Neuronal stem cell (in vitro differentiated cells): Measurements from ENCODE around the gene ZRANB1.

Experiments
- DNase-seq: peaks from one replicate; pipeline ENCODE4 v3.0.0-alpha.2; 2013; ENCODE audit warnings: low spot score
- H2AFZ ChIP-seq: one replicate; pipeline ENCODE4 v1.6.1; 2013; ENCODE audit warnings: mild to moderate bottlenecking, low read length, inconsistent platforms
- H2AK5ac ChIP-seq: 2 replicates; pipeline ENCODE4 v1.6.1; 2013; ENCODE audit warnings: low read depth, mild to moderate bottlenecking, inconsistent platforms, low read length, moderate library complexity, mixed read lengths
- H2BK120ac ChIP-seq: 2 replicates; pipeline ENCODE4 v1.6.1; 2013; ENCODE audit warnings: low read depth, mild to moderate bottlenecking, inconsistent platforms, low read length, moderate library complexity, mixed read lengths
- H2BK12ac ChIP-seq: one replicate; pipeline ENCODE4 v1.6.1; 2013; ENCODE audit warnings: low read length, inconsistent platforms
- H2BK15ac ChIP-seq: 2 replicates; pipeline ENCODE4 v1.6.1; 2013; ENCODE audit warnings: mild to moderate bottlenecking, low read length, inconsistent platforms, mixed read lengths
- H2BK5ac ChIP-seq: one replicate; pipeline ENCODE4 v1.6.1; 2013; ENCODE audit warnings: inconsistent platforms, mild to moderate bottlenecking, low read length, moderate library complexity
- H3K14ac ChIP-seq: one replicate; pipeline ENCODE4 v1.6.1; 2013; ENCODE audit warnings: low read length, inconsistent platforms
- H3K18ac ChIP-seq: 2 replicates; pipeline ENCODE4 v1.6.1; 2013; ENCODE audit warnings: low read length, inconsistent platforms
- H3K23ac ChIP-seq: 2 replicates; pipeline ENCODE4 v1.6.1; 2013; ENCODE audit warnings: low read depth, mild to moderate bottlenecking, mixed read lengths, low read length, inconsistent platforms; ENCODE audit not compliant: poor library complexity
- H3K27ac ChIP-seq: replicated peaks from 3 replicates; pipeline ENCODE4 v1.5.1; 2013; ENCODE audit warnings: low read length, inconsistent platforms
- H3K27me3 ChIP-seq, 3 experiments: 2 replicates each; pipeline ENCODE4 v1.6.1; 2013; ENCODE audit warnings: low read length in 3 of 3, mild to moderate bottlenecking in 2 of 3, inconsistent platforms in 1 of 3, low read depth in 1 of 3, mixed read lengths in 1 of 3, moderate library complexity in 1 of 3; ENCODE audit not compliant: control insufficient read depth in 3 of 3, insufficient read depth in 3 of 3
- H3K36me3 ChIP-seq, 2 donors: replicated peaks in 1 of 2; 2 replicates each; pipeline ENCODE4 v1.6.1; 2013; ENCODE audit warnings: low read length in 2 of 2; ENCODE audit not compliant: control insufficient read depth in 2 of 2, insufficient read depth in 2 of 2
- H3K4ac ChIP-seq: 2 replicates; pipeline ENCODE4 v1.6.1; 2013; ENCODE audit warnings: inconsistent platforms, mild to moderate bottlenecking, low read length, moderate library complexity
- H3K4me1 ChIP-seq, 2 donors: 1 replicate in 1 of 2; 2 replicates in 1 of 2; pipeline ENCODE4 v1.6.1; 2013; ENCODE audit warnings: low read length in 2 of 2, low read depth in 1 of 2; ENCODE audit not compliant: control insufficient read depth in 2 of 2, insufficient read depth in 1 of 2
- H3K4me2 ChIP-seq: one replicate; pipeline ENCODE4 v1.6.1; 2013; ENCODE audit warnings: mild to moderate bottlenecking, low read length, inconsistent platforms; ENCODE audit not compliant: insufficient read depth, poor library complexity, severe bottlenecking
- H3K4me3 ChIP-seq, 2 donors: 2 replicates each; pipeline ENCODE4 v1.5.1; 2013; ENCODE audit warnings: low read length in 2 of 2, mild to moderate bottlenecking in 2 of 2, inconsistent platforms in 1 of 2, moderate library complexity in 1 of 2
- H3K79me1 ChIP-seq: one replicate; pipeline ENCODE4 v1.6.1; 2013; ENCODE audit warnings: low read depth, mild to moderate bottlenecking, inconsistent platforms, low read length, moderate library complexity
- H3K9ac ChIP-seq: one replicate; pipeline ENCODE4 v1.6.1; 2013; ENCODE audit warnings: mild to moderate bottlenecking, low read depth, low read length, inconsistent platforms; ENCODE audit not compliant: poor library complexity
- H3K9me3 ChIP-seq, 2 donors: replicated peaks in 1 of 2; 2 replicates each; pipeline versions ENCODE3 to v1.6.1; 2013; ENCODE audit warnings: low read length in 2 of 2, mild to moderate bottlenecking in 2 of 2, inconsistent platforms in 1 of 2, low read depth in 1 of 2, mixed read lengths in 1 of 2, moderate library complexity in 1 of 2; ENCODE audit not compliant: control insufficient read depth in 2 of 2, insufficient read depth in 1 of 2
- H4K8ac ChIP-seq: one replicate; pipeline ENCODE4 v1.6.1; 2013; ENCODE audit warnings: low read depth, mild to moderate bottlenecking, inconsistent platforms, low read length, moderate library complexity
- H4K91ac ChIP-seq: one replicate; pipeline ENCODE4 v1.6.1; 2013; ENCODE audit warnings: low read length, low read depth, mild to moderate bottlenecking, inconsistent platforms; ENCODE audit not compliant: poor library complexity
- WGBS, 2 donors: extraction: QIAGEN DNeasy Blood & Tissue Kit; methylation state at CpG; one replicate each; pipeline ENCODE4 v1.1.7; 2013; ENCODE audit warnings: missing lambda C conversion rate in 2 of 2, mixed read lengths in 1 of 2; ENCODE audit not compliant: insufficient read length in 2 of 2, insufficient replicate concordance in 1 of 2; ENCODE audit errors: extremely low coverage in 2 of 2; 5-methylcytosine and 5-hydroxymethylcytosine counted together

ZRANB1 gene

GRCh38 chr10:124966008-124966407 is 24.1 kb downstream of the ZRANB1 start:
- no peak overlapping the region for H3K27ac ChIP-seq
- no peak overlapping the region for H2BK12ac ChIP-seq
- H3K4me2 ChIP-seq, result no peak overlapping the region

DNA sequence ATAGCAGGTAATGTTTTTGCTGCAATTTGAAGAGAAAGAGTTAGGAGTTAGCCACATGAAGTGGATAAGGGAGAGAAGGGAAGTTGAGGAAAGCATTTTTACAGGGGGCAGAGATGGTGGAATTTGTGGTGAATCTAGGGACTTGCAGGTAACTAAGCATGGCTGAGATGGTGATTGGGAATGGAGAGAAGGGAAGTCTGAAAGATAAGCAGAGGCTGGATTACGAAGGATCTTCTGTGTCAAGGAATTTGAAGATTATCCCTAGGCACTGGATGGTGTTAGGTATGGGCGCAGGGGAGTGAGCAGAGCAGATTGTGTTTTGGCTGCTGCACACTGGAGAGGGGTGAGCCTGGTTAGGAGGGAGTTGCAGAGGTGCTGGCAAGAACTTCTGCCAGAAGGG is 25.3 kb downstream of the ZRANB1 start:
- H2BK120ac ChIP-seq, result no peak overlapping the region
- H3K9ac ChIP-seq, result no peak overlapping the region
- H2AK5ac ChIP-seq, result no peak overlapping the region
- no peaks in the 10 kb centered on the region for H3K27me3 ChIP-seq
- H3K4me2 ChIP-seq, result no peak overlapping the region
- H2AFZ ChIP-seq, result no peak overlapping the region
- H3K4me1 ChIP-seq, result peaks cover 0 to 2% of the 10 kb centered on the region in 2 donors
- H2BK12ac ChIP-seq, result no peak overlapping the region
- H4K91ac ChIP-seq, result no peak overlapping the region
- no CpG with 5 or more reads among the region's 2 CpGs for WGBS, 2 donors
- no peak overlapping the region for H2BK5ac ChIP-seq
- no peaks in the 10 kb centered on the region for H3K9me3 ChIP-seq
- no peak overlapping the region for H4K8ac ChIP-seq
- no peak overlapping the region for H3K27ac ChIP-seq
- peaks cover 7 to 65% of the 10 kb centered on the region in 2 donors for H3K36me3 ChIP-seq
- no peak overlapping the region for H3K4me3 ChIP-seq
- H3K14ac ChIP-seq, result no peak overlapping the region
- H2BK15ac ChIP-seq, result no peak overlapping the region
- H3K18ac ChIP-seq, result no peak overlapping the region
- no peak for DNase-seq
- no peak overlapping the region for H3K4ac ChIP-seq
- H3K23ac ChIP-seq, result no peak overlapping the region
- H3K79me1 ChIP-seq, result no peaks in the 10 kb centered on the region

More at GRCh38 chr10:124966008-124966407, 24.1 kb downstream of the ZRANB1 start:
- Histone ChIP-seq H2BK15ac (no peak overlapping the region), H3K4ac (no peak overlapping the region), H3K18ac (no peak overlapping the region), H2BK5ac (no peak overlapping the region), H3K9ac (no peak overlapping the region), H3K9me3 (no peaks in the 10 kb centered on the region), H2BK120ac (no peak overlapping the region), H3K23ac (no peak overlapping the region), H4K91ac (no peak overlapping the region), H3K36me3 (peaks cover 7 to 58% of the 10 kb centered on the region in 2 donors), H3K27me3 (no peaks in the 10 kb centered on the region), H3K79me1 (no peaks in the 10 kb centered on the region), H3K4me1 (no peaks in the 10 kb centered on the region), H3K14ac (no peak overlapping the region), H2AFZ (no peak overlapping the region), H3K4me3 (no peak overlapping the region), H4K8ac (no peak overlapping the region), H2AK5ac (no peak overlapping the region)
- no peak for DNase-seq
- no CpG with 5 or more reads among the region's 5 CpGs for WGBS, 2 donors

DNA sequence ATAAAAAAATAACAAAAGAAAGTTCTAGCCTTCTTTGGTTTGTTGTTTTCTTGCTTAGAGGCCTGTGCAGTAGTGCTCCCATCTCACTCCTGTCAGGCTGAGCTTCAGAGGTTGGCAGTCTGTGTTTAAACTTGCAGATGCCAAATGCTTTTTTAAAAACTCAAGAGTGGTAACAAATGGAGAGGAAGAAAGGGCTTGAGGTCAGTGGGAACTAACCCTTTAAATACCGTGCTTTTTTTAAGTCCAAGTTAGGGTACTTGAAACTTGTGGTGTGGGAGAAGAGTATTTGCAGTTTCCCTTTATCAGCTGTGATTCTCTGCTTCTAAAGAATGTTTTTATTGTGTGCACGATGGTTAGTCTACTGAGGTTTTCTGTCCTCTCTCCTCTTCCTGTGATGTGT is 29.4 kb downstream of the ZRANB1 start:
- H2BK12ac ChIP-seq, result no peak overlapping the region
- H3K27ac ChIP-seq, result no peak overlapping the region
- peaks cover 0 to 2% of the 10 kb centered on the region in 2 donors for H3K4me1 ChIP-seq
- no peaks in the 10 kb centered on the region for H3K79me1 ChIP-seq
- H3K4me3 ChIP-seq, result no peak overlapping the region
- no peak overlapping the region for H2AK5ac ChIP-seq
- H3K9ac ChIP-seq, result no peak overlapping the region
- no peak for DNase-seq
- H2BK5ac ChIP-seq, result no peak overlapping the region
- H2BK120ac ChIP-seq, result no peak overlapping the region
- no peak overlapping the region for H4K91ac ChIP-seq
- no peaks in the 10 kb centered on the region for H3K9me3 ChIP-seq
- no CpG with 5 or more reads among the region's 2 CpGs for WGBS, 2 donors
- no peak overlapping the region for H3K4me2 ChIP-seq
- no peak overlapping the region for H3K23ac ChIP-seq
- no peaks in the 10 kb centered on the region for H3K27me3 ChIP-seq
- no peak overlapping the region for H2BK15ac ChIP-seq
- no peak overlapping the region for H3K14ac ChIP-seq
- no peak overlapping the region for H3K18ac ChIP-seq
- no peak overlapping the region for H4K8ac ChIP-seq
- H3K36me3 ChIP-seq, result peaks cover 9 to 89% of the 10 kb centered on the region in 2 donors
- no peak overlapping the region for H3K4ac ChIP-seq
- no peak overlapping the region for H2AFZ ChIP-seq

GRCh38 chr10:124972637-124973036 is 30.7 kb downstream of the ZRANB1 start:
- Histone ChIP-seq H3K23ac (no peak overlapping the region), H2BK120ac (no peak overlapping the region), H3K18ac (no peak overlapping the region), H3K27me3 (no peaks in the 10 kb centered on the region), H4K91ac (no peak overlapping the region), H3K79me1 (no peaks in the 10 kb centered on the region), H3K9ac (no peak overlapping the region), H3K4me1 (peaks cover 0 to 2% of the 10 kb centered on the region in 2 donors), H2BK12ac (no peak overlapping the region), H2BK15ac (no peak overlapping the region), H3K27ac (no peak overlapping the region), H3K4ac (no peak overlapping the region), H2BK5ac (no peak overlapping the region), H3K9me3 (no peaks in the 10 kb centered on the region), H4K8ac (no peak overlapping the region), H3K4me2 (no peak overlapping the region), H3K36me3 (peaks cover 5 to 81% of the 10 kb centered on the region in 2 donors), H3K4me3 (no peak overlapping the region), H3K14ac (no peak overlapping the region), H2AK5ac (no peak overlapping the region), H2AFZ (no peak overlapping the region)
- WGBS, 2 donors, result no CpG with 5 or more reads among the region's 7 CpGs
- DNase-seq, result no peak
